ENCODE data around the gene VAX1. TPM values are rescaled to one million over a fixed set of nuclear protein-coding genes. Genes with fewer than 3 reads are reported as not detected.

VAX1 gene, protein sequence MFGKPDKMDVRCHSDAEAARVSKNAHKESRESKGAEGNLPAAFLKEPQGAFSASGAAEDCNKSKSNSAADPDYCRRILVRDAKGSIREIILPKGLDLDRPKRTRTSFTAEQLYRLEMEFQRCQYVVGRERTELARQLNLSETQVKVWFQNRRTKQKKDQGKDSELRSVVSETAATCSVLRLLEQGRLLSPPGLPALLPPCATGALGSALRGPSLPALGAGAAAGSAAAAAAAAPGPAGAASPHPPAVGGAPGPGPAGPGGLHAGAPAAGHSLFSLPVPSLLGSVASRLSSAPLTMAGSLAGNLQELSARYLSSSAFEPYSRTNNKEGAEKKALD
- total RNA-seq (not detected in 2 replicates), polyA plus RNA-seq (not detected in 2 replicates), polyA minus RNA-seq (not detected in 2 replicates)
- total RNA-seq (2013), result not detected

DNA sequence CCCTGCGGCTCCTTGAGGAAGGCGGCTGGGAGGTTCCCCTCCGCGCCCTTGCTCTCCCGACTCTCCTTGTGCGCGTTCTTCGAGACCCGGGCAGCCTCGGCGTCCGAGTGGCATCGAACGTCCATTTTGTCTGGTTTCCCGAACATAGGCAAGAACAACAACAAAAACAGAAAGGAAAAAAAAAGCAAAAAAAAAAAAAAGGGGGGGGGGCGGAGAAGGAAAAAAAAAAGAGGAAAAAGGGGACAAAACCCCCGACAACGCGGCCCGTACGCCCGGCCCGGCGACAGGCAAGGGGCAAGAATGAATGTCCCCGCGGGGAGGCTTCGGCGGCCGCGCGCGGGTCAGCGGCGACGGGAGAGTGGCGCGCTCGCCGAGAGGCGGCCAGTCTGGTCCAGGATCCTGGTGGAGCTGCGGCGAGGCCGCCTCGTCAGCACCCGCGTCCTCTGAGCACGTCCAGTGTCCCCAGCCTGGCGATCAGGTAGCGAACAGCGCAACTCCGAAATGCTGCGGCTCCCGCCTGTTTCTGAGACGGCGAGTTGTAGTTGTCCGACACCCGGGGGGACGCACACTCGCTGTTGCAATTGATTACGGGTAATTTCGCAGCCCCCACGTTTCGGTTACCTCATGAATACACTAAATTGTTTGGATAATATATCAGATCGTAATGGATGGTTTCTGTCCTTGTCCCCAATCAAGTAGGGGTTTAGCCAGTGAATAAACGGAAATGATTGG is at the start of gene VAX1:
Gene VAX1, minus strand, starts transcription at position 360 of the 732 bp plus-strand sequence. Its CDS starts 214 bp downstream, at position 146.
- Histone ChIP-seq H3K4me1 (ENCODE audit: control insufficient read depth in 2 of 2, insufficient read depth in 2 of 2, low read length in 2 of 2) (peaks cover 4 to 8% of the 10 kb centered on the region in 2 donors), H3K79me2 (ENCODE audit: control insufficient read depth, insufficient read depth, low read length) (no peaks in the 10 kb centered on the region), H3K27ac (ENCODE audit: low read length in 2 of 2) (no peak within 1 kb of the TSS), H2AFZ (ENCODE audit: insufficient read depth, low read depth, low read length, poor library complexity, severe bottlenecking) (no peak within 1 kb of the TSS), H3K9me3 (ENCODE audit: control extremely low read depth in 1 of 3, control insufficient read depth in 2 of 3, insufficient read depth in 1 of 3, low read length in 2 of 3) (peaks cover 0 to 44% (median 0%) of the 10 kb centered on the region in 3 donors), H3K4me3 (ENCODE audit: control extremely low read depth in 1 of 5, extremely low read depth in 1 of 5, insufficient read depth in 1 of 5, low read depth in 2 of 5, low read length in 4 of 5) (no peak within 1 kb of the TSS), H3K36me3 (replicated peaks in 1 of 2; ENCODE audit: control extremely low read depth in 1 of 2, control insufficient read depth in 1 of 2, extremely low read depth in 1 of 2, insufficient read depth in 2 of 2, low read length in 1 of 2) (no peaks in the 10 kb centered on the region), H3K27me3 (replicated peaks in 1 of 4; ENCODE audit: control extremely low read depth in 1 of 4, control insufficient read depth in 3 of 4, insufficient read depth in 4 of 4, low read length in 3 of 4) (peaks cover 0 to 71% (median 36%) of the 10 kb centered on the region in 4 experiments), H4K20me1 (ENCODE audit: control insufficient read depth, insufficient read depth, low read length, poor library complexity, severe bottlenecking) (no peaks in the 10 kb centered on the region), H3K9ac (ENCODE audit: low read length) (no peak within 1 kb of the TSS), H3K4me2 (replicated peaks; ENCODE audit: low read depth, low read length, poor library complexity, severe bottlenecking) (no peak within 1 kb of the TSS)
- Mint-ChIP-seq H3K27ac (no peak within 1 kb of the TSS), H3K9me3 (ENCODE audit: insufficient read depth) (no peaks in the 10 kb centered on the region), H3K4me1 (peaks cover 8% of the 10 kb centered on the region), H3K4me3 (peak within 1 kb of the TSS; percentile 29), H3K27me3 (peaks cover 61% of the 10 kb centered on the region)
- POLR2A ChIA-PET, result no interaction called here
- 12% methylated on average over 51 of the region's 65 CpGs for WGBS (ENCODE audit: insufficient coverage)
- TF ChIP-seq, protein P1, sequence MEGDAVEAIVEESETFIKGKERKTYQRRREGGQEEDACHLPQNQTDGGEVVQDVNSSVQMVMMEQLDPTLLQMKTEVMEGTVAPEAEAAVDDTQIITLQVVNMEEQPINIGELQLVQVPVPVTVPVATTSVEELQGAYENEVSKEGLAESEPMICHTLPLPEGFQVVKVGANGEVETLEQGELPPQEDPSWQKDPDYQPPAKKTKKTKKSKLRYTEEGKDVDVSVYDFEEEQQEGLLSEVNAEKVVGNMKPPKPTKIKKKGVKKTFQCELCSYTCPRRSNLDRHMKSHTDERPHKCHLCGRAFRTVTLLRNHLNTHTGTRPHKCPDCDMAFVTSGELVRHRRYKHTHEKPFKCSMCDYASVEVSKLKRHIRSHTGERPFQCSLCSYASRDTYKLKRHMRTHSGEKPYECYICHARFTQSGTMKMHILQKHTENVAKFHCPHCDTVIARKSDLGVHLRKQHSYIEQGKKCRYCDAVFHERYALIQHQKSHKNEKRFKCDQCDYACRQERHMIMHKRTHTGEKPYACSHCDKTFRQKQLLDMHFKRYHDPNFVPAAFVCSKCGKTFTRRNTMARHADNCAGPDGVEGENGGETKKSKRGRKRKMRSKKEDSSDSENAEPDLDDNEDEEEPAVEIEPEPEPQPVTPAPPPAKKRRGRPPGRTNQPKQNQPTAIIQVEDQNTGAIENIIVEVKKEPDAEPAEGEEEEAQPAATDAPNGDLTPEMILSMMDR (IDR thresholded peaks at IDR 0.05), result no peak
- TF ChIP-seq EZH2 (IDR thresholded peaks at IDR 0.05; ENCODE audit: borderline replicate concordance, insufficient read depth, low read depth, low read length, poor library complexity, severe bottlenecking), result no peak
- CTCF ChIA-PET, result no interaction called here
- intact Hi-C loops (cut with micrococcal nuclease), result no loop called here
- ATAC-seq (ENCODE audit: low read depth) (no peak), DNase-seq (peak; percentile 9)
